Stimulated activated CD8-positive, alpha-beta memory T cell treated with anti-CD3 and anti-CD28 coated beads, Interleukin-4, amount 100 ng/mL, for 1 hour (primary cell): ENCODE measurements around the gene VCX3B.
"Not testable (repeated sequence)": the region's sequence is repeated elsewhere in the genome, so short reads cannot be mapped to it uniquely, and the experiment has no call there.

ENCODE experiments used
- DNase-seq, 2 donors: peaks; one replicate each; pipeline ENCODE4 v3.0.0-alpha.2; 2020; ENCODE audit warnings: low read depth in 2 of 2, low spot score in 1 of 2

The VCX3B gene

DNA sequence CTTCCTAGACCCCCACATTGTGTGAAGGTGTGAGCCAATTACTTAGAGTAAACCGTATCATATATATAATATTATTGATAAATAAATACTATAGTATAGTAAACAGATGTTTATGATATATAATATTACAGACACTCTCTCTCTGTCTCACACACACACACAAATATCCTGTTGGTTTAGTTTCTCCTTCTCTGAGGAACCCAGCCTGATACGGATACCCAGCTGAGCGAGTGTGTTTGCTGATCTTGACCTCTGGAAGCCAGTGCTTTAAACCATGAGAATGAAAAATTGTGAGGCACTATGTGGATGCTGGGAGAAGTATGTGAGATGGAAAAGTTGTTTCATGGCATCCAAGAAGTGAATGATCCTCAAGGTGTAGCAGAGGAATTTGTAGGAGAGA is at the start of gene VCX3B:
Gene VCX3B (plus strand): TSS at position 301 of the 400 bp plus-strand sequence. CDS start 621 bp downstream, outside the sequence.
- DNase-seq, result not testable (repeated sequence)

DNA sequence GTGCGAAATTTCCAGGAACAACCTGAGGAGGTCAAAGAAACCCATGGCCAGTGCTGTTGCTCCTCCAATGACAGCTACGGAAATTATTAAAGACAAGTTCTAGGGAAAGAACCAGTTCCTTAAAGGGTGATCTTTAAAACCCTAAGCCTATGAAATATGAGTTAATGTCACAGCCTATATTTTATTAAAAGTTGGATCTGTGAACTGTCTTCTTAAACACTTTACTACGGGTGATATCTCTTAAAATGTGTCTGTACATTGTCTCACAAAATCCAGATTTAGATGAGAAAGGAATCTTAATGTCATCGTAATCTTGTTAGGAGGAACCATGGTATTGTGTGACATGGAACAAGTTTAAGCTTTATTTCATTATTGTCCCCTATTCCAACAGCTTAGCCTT is 46.3 kb upstream of the VCX3B start:
- DNase-seq, result no peak

DNA sequence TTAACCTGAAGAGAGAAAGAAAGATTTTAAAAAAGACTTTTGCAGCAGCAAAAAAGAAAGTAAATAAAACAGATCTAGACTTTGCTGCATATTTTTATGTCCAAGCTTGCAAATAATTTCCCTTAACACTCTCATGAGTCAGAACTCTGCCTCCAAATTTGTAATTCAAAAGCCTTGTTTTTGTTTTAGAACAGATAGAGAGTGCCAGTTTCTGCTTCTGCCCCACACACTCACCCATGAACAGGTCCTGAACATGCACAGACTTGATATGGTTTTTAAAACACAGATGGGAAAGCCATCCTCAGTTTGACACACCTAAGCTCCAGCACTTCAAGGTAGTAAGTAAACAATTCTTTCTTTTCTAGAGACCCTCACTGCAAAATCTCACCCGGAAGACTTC is 39.7 kb upstream of the VCX3B start:
- DNase-seq, result no peak

DNA sequence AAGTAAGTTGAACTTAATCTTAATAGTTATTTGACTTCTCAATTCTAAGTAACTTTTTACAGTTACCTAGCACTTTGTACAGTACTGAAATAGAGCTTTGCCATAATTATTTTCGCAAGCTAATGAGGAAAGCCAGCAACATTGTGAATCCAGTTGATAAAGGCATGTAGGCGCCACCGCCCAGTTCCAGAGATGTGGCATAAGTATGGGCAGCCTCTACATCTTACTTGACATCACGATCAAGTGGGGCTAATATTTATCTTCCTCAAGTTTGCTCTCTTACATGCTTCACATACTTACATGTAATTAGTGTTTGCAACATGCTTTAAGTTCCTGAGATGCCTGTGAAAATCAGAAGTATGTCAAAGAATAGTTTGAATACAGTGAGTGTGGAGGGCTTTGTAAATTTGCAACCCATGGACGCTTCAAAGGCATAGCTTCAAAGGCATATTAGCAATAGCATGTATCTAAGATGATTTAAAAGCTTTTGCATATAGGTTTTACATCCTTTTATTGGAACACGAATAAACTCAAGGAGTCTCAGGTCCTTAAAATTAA is 34.9 kb upstream of the VCX3B start:
- no peak for DNase-seq

DNA sequence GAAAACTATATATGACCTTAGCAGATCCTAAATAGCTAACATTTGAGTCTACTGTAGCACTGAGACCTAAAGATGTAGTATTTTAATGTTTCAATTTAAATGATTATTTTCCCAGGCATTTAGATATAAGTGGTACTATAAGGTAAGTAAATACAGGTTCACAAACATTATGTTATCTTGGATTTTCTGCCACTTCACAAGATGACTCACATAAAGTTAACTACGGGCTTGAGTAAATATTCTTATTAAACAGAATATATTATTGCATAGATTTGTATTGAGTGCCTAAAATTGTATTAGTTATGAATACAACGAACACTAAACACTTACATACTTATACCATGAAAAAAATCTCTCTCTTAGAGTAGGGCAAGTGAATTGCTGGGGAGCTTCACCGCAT is 34.2 kb upstream of the VCX3B start:
- DNase-seq, result no peak

DNA sequence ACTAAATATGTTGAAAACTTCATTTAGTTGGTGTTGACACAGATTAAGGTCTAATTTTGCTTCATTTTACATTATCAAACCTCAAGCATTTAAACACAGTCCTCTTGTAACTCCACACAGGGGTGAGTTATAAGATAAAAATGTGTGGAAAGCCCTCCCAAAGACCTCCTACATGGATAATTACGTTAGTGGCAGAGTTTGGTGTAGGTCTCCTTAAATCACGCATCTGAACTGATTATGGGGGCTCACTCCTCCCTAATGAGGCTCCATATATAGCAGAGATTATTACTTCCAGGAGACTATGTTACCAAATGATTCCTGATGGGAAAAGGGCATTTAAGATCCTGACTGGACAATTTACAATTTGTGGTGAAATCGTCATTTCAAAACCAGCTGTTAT is 32.2 kb upstream of the VCX3B start:
- no peak for DNase-seq

DNA sequence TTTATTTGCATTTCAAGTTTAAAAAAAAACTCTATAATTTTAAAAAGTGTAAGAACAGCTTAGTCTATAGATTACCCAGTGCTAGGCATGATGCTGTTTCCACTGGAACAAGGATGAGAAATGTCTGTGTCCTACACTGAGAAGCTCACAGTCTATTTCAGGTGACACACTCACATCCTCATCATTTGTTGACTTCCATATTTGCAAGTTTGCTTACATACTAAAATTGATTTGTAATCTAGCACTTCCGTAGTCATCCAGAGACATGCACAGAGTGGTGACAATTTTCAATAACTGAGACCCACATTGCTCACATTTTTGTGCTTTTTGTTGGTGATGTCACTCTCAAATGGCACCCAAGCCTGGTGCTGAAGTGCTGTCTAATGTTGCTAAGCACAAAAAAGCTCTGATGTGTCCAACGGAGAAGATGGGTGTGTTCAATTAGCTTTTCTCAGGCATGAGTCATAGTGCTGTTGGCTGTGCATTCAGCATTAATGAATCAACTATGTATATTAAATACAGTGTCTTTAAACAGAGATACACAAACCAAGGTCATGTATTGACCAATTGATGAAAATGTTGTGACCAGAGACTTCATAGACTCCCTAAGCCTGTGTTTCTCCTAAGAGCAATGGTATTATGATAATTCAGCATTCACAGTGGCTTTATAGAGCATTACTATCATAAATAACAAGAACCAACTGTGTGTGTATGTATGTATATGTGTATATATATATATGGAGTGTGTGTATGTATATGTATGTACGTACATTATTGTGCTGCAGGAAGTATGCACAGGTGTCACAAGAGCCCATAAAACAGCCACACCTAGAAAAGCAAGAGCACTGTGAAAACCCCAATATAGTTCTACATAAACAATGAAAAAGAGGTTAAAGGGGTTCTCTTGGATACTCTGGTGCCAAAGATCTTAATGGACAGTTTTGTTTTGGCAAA is 31.2 kb upstream of the VCX3B start:
- DNase-seq, result no peak

DNA sequence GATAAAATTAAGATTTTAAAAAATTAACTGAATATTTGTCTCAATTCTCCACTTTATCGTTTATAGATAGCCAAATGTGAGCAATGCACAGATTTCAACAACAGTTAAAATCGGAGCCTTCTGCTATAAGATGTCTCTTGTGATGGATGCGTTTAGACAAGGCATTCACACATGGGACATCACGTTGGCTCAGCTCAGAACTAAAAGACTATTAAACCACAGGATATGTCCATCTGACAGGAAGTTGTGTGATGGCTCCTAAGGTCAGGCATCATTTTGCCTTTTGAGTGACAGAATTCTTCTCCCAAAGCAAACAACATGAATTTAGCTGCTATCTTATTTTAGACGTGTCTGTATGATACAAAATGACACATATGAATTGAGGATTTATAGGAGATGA is 17.3 kb upstream of the VCX3B start:
- no peak for DNase-seq

DNA sequence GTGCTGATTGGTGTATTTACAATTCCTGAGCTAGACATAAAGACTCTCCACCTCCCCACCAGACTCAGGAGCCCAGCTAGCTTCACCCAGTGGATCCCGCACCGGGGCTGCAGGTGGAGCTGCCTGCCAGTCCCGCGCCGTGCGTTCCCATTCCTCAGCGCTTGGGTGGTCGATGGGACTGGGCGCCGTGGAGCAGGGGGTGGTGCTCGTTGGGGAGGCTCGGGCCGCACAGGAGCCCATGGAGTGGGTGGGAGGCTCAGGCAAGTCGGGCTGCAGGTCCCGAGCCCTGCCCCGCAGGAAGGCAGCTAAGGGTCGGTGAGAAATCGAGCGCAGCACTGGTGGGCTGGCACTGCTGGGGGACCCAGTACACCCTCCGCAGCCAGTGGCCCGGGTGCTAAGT is 12.3 kb upstream of the VCX3B start:
- not testable (repeated sequence) for DNase-seq

DNA sequence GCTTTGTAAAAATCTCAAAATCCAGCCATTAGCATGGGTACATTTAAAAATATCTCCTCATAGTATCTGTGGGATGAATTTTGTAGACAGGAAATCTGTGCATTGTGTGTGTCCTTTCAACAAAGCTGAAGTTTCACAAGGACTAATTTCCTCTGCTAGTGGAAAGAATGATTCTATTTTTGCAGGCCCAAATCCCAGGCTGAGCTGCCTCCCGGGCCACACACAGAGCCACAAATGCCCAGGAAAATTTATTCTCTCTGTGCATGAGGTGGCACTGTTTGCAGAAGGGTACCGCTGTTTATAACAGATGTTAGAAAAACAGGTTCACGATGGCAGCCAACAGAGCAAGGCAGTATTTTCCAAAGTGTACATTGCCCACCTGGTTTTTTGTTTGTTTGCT is 11.0 kb upstream of the VCX3B start:
- no peak for DNase-seq

DNA sequence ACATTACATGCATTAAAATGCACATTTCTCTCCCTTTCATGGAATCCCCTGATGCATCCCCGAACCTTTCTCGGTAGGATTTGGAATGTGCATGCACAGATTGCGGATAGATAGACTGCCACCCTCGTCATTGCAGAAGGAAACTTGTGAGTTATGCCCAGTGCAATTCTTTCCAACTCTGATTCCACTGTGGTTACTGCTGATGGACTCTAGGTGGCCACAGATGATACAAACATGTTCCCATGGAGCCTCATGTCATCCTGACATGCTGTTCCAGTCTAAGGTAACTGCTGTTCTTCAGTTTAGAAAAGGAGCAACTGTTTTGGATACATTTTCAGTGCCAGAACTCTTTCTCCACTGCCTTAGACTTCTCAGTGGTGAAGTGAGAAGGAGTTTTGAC is 9.1 kb upstream of the VCX3B start:
- no peak for DNase-seq

DNA sequence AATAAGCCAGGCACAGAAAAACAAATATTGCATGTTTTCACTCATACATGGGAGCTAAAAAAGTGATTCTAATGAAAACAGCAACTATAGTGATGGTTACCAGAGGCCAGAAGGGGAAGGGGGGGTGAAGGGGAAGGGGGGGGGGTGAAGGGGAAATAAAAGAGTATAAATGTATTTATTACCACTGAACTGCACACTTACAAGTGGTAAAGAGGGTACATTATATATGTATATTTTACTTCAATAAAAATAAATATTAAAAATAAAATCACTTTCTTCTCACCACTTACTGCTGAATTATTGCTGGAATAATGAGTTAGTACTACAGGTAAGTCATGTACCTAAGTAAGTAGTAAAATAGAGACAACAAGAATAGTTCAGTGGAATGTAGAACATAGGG is 2.1 kb upstream of the VCX3B start:
- no peak for DNase-seq

DNA sequence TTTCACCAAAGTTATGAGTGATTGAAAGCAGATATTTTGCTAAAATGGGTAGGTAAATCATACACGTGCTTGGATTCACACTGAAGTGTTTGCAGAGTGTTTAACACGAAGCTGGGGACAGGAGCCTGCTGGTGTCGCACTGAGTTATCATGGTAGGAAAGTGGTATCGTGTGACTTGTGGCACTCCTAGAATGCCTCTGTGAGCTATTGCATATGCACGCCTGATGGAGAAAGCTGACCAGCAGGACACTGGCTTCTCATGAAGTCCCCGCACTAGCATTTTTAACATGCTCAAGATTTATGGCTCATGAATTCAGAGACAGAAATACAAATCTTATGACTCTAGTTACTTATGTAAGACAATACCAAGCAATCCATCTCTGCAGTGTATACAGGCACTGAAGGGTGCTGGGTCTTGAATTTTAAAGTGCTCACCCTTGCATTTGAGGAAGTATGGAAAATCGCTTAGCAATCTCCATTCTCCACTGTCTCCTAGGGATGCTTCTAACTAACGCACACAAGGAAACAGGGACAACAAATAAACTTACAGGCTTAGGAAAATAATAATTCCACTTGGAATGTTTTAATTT is 19.8 kb downstream of the VCX3B start:
- no peak for DNase-seq

DNA sequence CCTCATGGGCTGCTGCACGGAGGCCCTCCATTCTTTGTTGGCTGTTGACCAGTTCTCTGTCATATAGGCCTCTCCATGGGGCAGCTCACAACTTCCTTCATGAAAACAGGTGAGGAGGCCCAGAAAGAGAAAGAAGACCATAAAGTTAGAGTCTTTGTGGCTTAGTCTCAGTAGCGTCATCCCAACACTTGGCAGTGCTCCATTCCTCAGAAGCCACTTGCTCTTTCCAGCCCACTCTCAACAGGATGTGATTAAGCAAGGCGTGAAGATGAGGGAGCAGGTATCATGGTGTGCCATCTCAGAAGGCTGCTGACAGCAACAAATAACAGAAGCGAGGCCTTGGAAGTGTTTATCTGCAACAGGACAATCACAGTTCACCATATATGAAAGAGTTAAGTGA is 30.4 kb downstream of the VCX3B start:
- DNase-seq, result not testable (repeated sequence)

DNA sequence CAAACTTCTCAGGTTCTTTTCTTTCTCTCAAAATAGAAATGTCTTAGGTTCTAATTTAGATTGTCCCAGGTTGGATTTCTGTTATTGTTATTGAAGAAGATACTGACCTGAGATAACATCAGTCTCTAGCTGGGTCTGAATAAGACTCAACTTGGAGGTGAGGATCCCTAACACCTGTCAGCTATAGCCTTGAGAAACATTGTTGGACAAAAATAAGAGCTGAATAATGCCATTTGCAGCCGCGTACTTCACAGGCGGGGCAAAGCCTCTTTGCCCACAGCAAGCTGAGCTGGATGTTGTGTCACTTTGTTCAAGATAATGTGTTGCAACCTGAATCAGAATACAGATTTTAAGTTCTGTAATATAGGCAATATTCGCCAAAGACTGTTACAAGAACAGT is 35.6 kb downstream of the VCX3B start:
- no peak for DNase-seq

DNA sequence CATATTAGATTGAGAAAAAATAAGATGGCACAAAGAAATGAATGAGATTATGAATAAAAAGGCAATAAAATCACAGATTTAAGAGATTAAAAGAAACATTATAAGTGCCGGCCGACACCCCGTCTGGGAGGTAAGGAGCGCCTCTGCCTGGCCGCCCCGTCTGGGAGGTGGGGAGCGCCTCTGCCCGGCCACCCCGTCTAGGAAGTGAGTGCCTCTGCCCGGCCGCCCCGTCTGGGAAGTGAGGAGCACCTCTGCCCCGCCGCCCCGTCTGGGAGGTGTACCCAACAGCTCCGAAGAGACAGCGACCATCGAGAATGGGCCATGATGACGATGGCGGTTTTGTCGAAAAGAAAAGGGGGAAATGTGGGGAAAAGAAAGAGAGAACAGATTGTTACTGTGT is 37.5 kb downstream of the VCX3B start:
- DNase-seq, result not testable (repeated sequence)

DNA sequence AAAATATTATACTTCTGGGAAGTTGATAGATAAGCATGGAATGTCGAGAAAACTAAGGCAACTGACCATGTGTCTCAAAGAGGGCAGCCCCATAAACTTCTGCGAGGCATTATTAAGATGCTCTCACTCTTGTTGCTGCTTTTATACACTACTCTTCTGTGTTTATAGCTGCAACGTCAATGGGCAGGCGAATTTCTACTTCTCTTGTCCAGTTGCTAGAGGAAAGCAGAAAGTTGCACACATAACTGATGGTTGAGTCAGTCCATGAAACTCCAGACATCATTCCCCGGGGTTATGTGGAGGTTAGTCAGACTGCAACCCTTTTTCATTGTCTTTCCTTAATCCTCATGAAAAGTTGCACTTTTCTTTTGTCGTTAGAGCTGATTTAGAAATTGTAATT is 39.8 kb downstream of the VCX3B start:
- DNase-seq, result no peak
